Left lung (tissue), 10 donors: ENCODE data around the gene PCDHB10. TPM values are rescaled to one million over a fixed set of nuclear protein-coding genes. Genes with fewer than 3 reads are reported as not detected.
"Not testable (repeated sequence)": the region's sequence is repeated elsewhere in the genome, so short reads cannot be mapped to it uniquely, and the experiment has no call there.

Experiments used
- ATAC-seq: fragments of 200-7000 bp; cut with Tn5 transposase; one replicate; pipeline ENCODE4 v1.9.1; 2020; ENCODE audit warnings: moderate library complexity
- DNase-seq, 4 donors: peaks; one replicate each; pipeline ENCODE4 v3.0.0-alpha.2; 2013 to 2020
- H3K27ac ChIP-seq, 2 donors: fragments of 200-600 bp; sonication (generic) in 1 of 2; one replicate each; pipeline versions ENCODE4 v1.5.0 to v1.8.0; 2020 to 2021
- H3K27me3 ChIP-seq, 2 donors: fragments of 200-600 bp; sonication (generic) in 1 of 2; one replicate each; pipeline versions ENCODE4 v1.5.0 to v1.8.0; 2020 to 2021
- H3K36me3 ChIP-seq, 2 donors: fragments of 200-600 bp; sonication (generic) in 1 of 2; one replicate each; pipeline versions ENCODE4 v1.5.0 to v1.8.0; 2020 to 2021
- H3K4me1 ChIP-seq, 2 donors: fragments of 200-600 bp; one replicate each; pipeline ENCODE4 v1.8.0; 2021
- H3K4me3 ChIP-seq, 2 donors: fragments of 200-600 bp; sonication (generic) in 1 of 2; one replicate each; pipeline versions ENCODE4 v1.5.0 to v1.8.0; 2020 to 2021; ENCODE audit warnings: mild to moderate bottlenecking in 1 of 2
- H3K9me3 ChIP-seq, 2 donors: fragments of 200-600 bp; sonication (generic) in 1 of 2; one replicate each; pipeline versions ENCODE4 v1.5.0 to v1.8.0; 2020 to 2021
- CTCF ChIP-seq, 2 donors: fragments of 200-600 bp; sonication (generic) in 1 of 2; IDR thresholded peaks; one replicate each; pipeline versions ENCODE4 v1.5.0 to v1.8.0; 2021; ENCODE audit warnings: antibody characterized with exemption in 2 of 2
- intact Hi-C, 2 donors: fragments of 100-400 bp; cut with DNase I; formaldehyde crosslinking; loops; one replicate each; pipeline versions ENCODE4 v1.11.2 to v1.14.2; 2022
- polyA plus RNA-seq, 6 donors: library from polyadenylated mRNA; unstranded; fragments of 120-200 nt; gene quantifications; one replicate each; pipeline ENCODE4 v1.2.1, GENCODE V29; 2013; ENCODE audit not compliant: insufficient read length in 6 of 6
- total RNA-seq, 2 donors: library from RNA; stranded (reverse); fragmentation: NEBNext Ultra II Directional; extraction: Animal tissue kit (Norgen Biotek cat#: 25700); gene quantifications; one replicate each; pipeline ENCODE4 v1.2.1, GENCODE V29; 2021
- donor health status: DM: no; HTN: yes; CAD: no.
- donor health status: DM: no; HTN: no; CAD: no.

Gene PCDHB10
- total and polyA plus RNA-seq, 8 donors, result 1.5 to 6.9 (median 6.1) TPM

- H3K27ac ChIP-seq, result no peak overlapping the region
- no peaks in the 10 kb centered on the region for H3K4me1 ChIP-seq
- ATAC-seq (no peak), DNase-seq (no peak)
- no peak overlapping the region for H3K4me3 ChIP-seq
- peaks cover 0 to 36% of the 10 kb centered on the region in 2 donors for H3K27me3 ChIP-seq
- TF ChIP-seq CTCF (IDR thresholded peaks at IDR 0.05), result no peak
- intact Hi-C loops, result no loop called here
- peaks cover 5 to 84% of the 10 kb centered on the region in 2 donors for H3K9me3 ChIP-seq
- H3K36me3 ChIP-seq, result no peaks in the 10 kb centered on the region
Measured at GRCh38 chr5:141196363-141196762, 4.2 kb downstream of the PCDHB10 start.

DNA sequence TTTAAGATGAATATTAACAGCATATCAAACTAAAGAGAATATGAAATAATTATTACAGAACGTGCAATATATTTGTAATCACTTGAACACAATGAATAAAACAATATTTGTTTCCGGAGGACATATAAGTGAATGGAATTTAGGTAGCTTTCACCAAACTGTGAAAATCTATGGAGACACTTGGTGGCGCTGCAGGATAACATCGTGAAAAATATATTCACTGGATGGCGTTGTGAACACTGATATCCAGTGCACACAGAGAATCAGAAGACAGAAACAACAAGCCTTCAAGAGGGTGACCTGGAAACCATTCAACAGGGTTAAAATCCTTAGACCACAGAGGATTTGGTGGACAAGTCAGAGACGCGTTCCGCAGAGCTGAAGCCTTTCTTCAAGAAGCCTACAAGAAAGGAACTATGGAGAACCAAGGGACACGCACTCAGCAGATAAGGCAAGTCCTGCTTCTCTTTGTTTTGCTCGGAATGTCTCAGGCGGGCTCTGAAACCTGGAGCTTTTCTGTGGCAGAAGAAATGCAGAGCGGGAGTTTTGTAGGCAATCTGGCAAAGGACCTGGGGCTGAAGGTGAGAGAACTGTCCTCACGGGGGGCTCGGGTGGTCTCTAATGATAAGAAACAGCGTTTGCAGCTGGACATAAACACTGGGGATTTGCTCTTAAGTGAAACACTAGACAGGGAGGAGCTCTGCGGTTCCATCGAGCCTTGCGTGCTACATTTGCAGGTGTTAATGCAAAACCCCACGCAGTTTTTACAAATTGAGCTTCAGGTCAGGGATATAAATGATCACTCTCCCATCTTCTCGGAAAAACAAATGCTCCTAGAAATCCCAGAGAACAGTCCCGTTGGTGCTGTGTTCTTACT lies 7.4 kb downstream of the PCDHB10 start, which contains the start of gene PCDHB11:
Gene PCDHB11, plus strand, starts transcription at position 269 of the 877 bp plus-strand sequence. Its CDS starts 148 bp downstream, at position 417.
- H3K36me3 ChIP-seq, result no peaks in the 10 kb centered on the region
- DNase-seq (no peak), ATAC-seq (peak; percentile 26)
- H3K27ac ChIP-seq, result no peak within 1 kb of the TSS
- no peak within 1 kb of the TSS for H3K4me3 ChIP-seq
- TF ChIP-seq CTCF (IDR thresholded peaks at IDR 0.05), result no peak
- intact Hi-C loops, result no loop called here
- peaks cover 0 to 33% of the 10 kb centered on the region in 2 donors for H3K27me3 ChIP-seq
- peaks cover 5 to 92% of the 10 kb centered on the region in 2 donors for H3K9me3 ChIP-seq
- no peaks in the 10 kb centered on the region for H3K4me1 ChIP-seq

DNA sequence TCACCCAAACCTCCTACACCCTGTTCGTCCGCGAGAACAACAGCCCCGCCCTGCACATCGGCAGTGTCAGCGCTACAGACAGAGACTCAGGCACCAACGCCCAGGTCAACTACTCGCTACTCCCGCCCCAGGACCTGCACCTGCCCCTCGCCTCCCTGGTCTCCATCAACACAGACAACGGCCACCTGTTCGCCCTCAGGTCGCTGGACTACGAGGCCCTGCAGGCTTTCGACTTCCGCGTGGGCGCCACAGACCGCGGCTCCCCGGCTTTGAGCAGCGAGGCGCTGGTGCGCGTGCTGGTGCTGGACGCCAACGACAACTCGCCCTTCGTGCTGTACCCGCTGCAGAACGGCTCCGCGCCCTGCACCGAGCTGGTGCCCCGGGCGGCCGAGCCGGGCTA lies 9.0 kb downstream of the PCDHB10 start:
- H3K4me3 ChIP-seq, intact Hi-C loops, H3K27ac ChIP-seq, DNase-seq, ATAC-seq, H3K36me3 ChIP-seq, H3K4me1 ChIP-seq: not testable (repeated sequence)
- Histone ChIP-seq H3K9me3 (peaks cover 5 to 83% of the 10 kb centered on the region in 2 donors), H3K27me3 (peaks cover 0 to 32% of the 10 kb centered on the region in 2 donors)

DNA sequence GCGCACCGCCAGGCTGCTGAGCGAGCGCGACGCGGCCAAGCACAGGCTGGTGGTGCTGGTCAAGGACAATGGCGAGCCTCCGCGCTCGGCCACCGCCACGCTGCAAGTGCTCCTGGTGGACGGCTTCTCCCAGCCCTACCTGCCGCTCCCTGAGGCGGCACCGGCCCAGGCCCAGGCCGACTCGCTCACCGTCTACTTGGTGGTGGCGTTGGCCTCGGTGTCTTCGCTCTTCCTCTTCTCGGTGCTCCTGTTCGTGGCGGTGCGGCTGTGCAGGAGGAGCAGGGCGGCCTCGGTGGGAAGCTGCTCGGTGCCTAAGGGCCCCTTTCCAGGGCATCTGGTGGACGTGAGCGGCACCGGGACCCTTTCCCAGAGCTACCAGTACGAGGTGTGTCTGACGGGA lies 9.5 kb downstream of the PCDHB10 start:
- H3K4me1 ChIP-seq, H3K27ac ChIP-seq, H3K4me3 ChIP-seq, ATAC-seq, H3K36me3 ChIP-seq, intact Hi-C loops: not testable (repeated sequence)
- H3K9me3 ChIP-seq, result peaks cover 5 to 78% of the 10 kb centered on the region in 2 donors
- peaks cover 0 to 32% of the 10 kb centered on the region in 2 donors for H3K27me3 ChIP-seq
- DNase-seq, result peak in 1 of 4 donors; percentile 59

DNA sequence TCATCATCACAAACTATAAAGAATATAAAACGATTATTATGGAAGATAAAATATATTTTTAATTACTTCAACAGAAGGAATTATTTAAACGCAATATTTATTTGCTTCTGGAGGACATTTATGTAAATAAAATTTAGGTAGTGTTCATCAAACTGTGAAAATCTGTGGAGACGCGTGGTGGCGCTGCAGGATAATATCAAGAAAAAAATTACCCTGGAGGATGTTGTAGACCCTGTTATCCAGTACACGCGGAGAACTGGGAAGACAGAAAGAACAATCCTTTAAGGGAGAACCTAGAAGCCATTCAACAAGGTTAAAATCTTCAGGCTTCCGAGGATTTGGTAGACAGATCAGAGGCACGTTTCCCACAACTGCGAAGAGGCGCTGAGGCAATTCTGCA lies 16.3 kb downstream of the PCDHB10 start, which contains the start of gene PCDHB12:
Gene PCDHB12, plus strand, starts transcription at position 242 of the 400 bp plus-strand sequence. CDS start 189 bp downstream, outside the sequence.
- no peaks in the 10 kb centered on the region for H3K36me3 ChIP-seq
- DNase-seq (peak in 1 of 4 donors; percentile 17), ATAC-seq (no peak)
- TF ChIP-seq CTCF (IDR thresholded peaks at IDR 0.05), result no peak
- no peak within 1 kb of the TSS for H3K27ac ChIP-seq
- peaks cover 0 to 70% of the 10 kb centered on the region in 2 donors for H3K9me3 ChIP-seq
- no peaks in the 10 kb centered on the region for H3K4me1 ChIP-seq
- H3K4me3 ChIP-seq, result no peak within 1 kb of the TSS
- peaks cover 0 to 42% of the 10 kb centered on the region in 2 donors for H3K27me3 ChIP-seq
- intact Hi-C loops, result no loop called here

DNA sequence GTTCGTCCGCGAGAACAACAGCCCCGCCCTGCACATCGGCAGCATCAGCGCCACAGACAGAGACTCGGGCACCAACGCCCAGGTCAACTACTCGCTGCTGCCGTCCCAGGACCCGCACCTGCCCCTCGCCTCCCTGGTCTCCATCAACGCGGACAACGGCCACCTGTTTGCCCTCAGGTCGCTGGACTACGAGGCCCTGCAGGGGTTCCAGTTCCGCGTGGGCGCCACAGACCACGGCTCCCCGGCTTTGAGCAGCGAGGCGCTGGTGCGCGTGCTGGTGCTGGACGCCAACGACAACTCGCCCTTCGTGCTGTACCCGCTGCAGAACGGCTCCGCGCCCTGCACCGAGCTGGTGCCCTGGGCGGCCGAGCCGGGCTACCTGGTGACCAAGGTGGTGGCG lies 18.1 kb downstream of the PCDHB10 start:
- H3K4me1 ChIP-seq, intact Hi-C loops, H3K36me3 ChIP-seq, DNase-seq, H3K27ac ChIP-seq, H3K4me3 ChIP-seq, ATAC-seq: not testable (repeated sequence)
- Histone ChIP-seq H3K9me3 (peaks cover 0 to 62% of the 10 kb centered on the region in 2 donors), H3K27me3 (peaks cover 0 to 46% of the 10 kb centered on the region in 2 donors)

DNA sequence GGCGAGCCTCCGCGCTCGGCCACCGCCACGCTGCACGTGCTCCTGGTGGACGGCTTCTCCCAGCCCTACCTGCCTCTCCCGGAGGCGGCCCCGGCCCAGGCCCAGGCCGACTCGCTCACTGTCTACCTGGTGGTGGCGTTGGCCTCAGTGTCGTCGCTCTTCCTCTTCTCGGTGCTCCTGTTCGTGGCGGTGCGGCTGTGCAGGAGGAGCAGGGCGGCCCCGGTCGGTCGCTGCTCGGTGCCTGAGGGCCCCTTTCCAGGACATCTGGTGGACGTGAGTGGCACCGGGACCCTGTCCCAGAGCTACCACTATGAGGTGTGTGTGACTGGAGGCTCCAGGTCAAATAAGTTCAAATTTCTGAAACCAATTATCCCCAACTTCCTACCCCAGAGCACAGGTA lies 18.7 kb downstream of the PCDHB10 start:
- intact Hi-C loops, H3K27ac ChIP-seq, ATAC-seq, H3K36me3 ChIP-seq, H3K4me3 ChIP-seq, DNase-seq, H3K4me1 ChIP-seq: not testable (repeated sequence)
- Histone ChIP-seq H3K9me3 (peaks cover 0 to 65% of the 10 kb centered on the region in 2 donors), H3K27me3 (peaks cover 0 to 46% of the 10 kb centered on the region in 2 donors)

DNA sequence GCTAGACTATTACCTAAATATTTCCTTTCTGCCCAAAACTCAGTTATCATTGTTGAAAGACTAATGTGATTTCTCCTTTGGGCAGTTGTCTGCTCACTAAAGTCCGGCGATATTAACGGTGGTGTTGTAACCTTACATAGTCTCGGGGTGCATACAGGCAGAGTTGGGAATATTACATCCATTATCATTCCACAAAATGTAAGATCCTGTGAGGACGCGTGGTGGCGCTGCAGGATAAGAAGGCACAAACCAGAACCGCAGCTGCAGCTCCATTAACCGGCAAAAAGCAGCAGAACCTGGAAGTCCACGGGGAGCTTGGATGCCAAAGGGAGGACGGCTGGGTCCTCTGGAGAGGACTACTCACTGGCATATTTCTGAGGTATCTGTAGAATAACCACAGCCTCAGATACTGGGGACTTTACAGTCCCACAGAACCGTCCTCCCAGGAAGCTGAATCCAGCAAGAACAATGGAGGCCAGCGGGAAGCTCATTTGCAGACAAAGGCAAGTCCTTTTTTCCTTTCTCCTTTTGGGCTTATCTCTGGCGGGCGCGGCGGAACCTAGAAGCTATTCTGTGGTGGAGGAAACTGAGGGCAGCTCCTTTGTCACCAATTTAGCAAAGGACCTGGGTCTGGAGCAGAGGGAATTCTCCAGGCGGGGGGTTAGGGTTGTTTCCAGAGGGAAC lies 21.6 kb downstream of the PCDHB10 start, which contains the start of gene PCDHB13:
Gene PCDHB13, plus strand, starts transcription at position 264 of the 684 bp plus-strand sequence. Its CDS starts 205 bp downstream, at position 469.
- H3K4me3 ChIP-seq, H3K4me1 ChIP-seq, intact Hi-C loops, H3K36me3 ChIP-seq, H3K27ac ChIP-seq: not testable (repeated sequence)
- peak in 1 of 4 donors; percentile 33 for DNase-seq
- Histone ChIP-seq H3K27me3 (peaks cover 0 to 44% of the 10 kb centered on the region in 2 donors), H3K9me3 (peaks cover 0 to 69% of the 10 kb centered on the region in 2 donors)
- ATAC-seq, result peak; percentile 57

DNA sequence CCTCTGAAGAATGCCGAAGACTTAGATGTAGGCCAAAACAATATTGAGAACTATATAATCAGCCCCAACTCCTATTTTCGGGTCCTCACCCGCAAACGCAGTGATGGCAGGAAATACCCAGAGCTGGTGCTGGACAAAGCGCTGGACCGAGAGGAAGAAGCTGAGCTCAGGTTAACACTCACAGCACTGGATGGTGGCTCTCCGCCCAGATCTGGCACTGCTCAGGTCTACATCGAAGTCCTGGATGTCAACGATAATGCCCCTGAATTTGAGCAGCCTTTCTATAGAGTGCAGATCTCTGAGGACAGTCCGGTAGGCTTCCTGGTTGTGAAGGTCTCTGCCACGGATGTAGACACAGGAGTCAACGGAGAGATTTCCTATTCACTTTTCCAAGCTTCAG lies 22.4 kb downstream of the PCDHB10 start:
- H3K4me3 ChIP-seq, ATAC-seq, DNase-seq, H3K27ac ChIP-seq, intact Hi-C loops, H3K36me3 ChIP-seq, H3K4me1 ChIP-seq: not testable (repeated sequence)
- H3K9me3 ChIP-seq, result peaks cover 0 to 68% of the 10 kb centered on the region in 2 donors
- peaks cover 0 to 36% of the 10 kb centered on the region in 2 donors for H3K27me3 ChIP-seq
